Measurements from ENCODE around the gene GPR83.
"Not testable (repeated sequence)": the region's sequence is repeated elsewhere in the genome, so short reads cannot be mapped to it uniquely, and the experiment has no call there.

Gene GPR83

GRCh38 chr11:94400839-94401772 is at the start of gene GPR83:
TSS of gene GPR83 (minus strand) at chr11:94401419. CDS start at chr11:94401247, 172 bp downstream.
- DNase-seq: no peak

- DNase-seq: no peak
Measured at GRCh38 chr11:94450048-94450447, 48.8 kb upstream of the GPR83 start.

- no peak for DNase-seq
Measured at GRCh38 chr11:94449437-94449836, 48.2 kb upstream of the GPR83 start.

- no peak for DNase-seq
Measured at GRCh38 chr11:94449029-94449428, 47.8 kb upstream of the GPR83 start.

GRCh38 chr11:94447149-94447548 is 45.9 kb upstream of the GPR83 start:
- DNase-seq: no peak

GRCh38 chr11:94445641-94446040 is 44.4 kb upstream of the GPR83 start:
- no peak for DNase-seq

GRCh38 chr11:94433049-94433448 is 31.8 kb upstream of the GPR83 start:
- DNase-seq: no peak

GRCh38 chr11:94424662-94425061 is 23.4 kb upstream of the GPR83 start:
- no peak for DNase-seq

- no peak for DNase-seq
Measured at GRCh38 chr11:94424011-94424410, 22.8 kb upstream of the GPR83 start.

- DNase-seq: no peak
Measured at GRCh38 chr11:94423507-94423906, 22.3 kb upstream of the GPR83 start.

- no peak for DNase-seq
Measured at GRCh38 chr11:94418123-94418765, 17.0 kb upstream of the GPR83 start.

GRCh38 chr11:94417386-94417987 is 16.3 kb upstream of the GPR83 start:
- no peak for DNase-seq

- DNase-seq: no peak
Measured at GRCh38 chr11:94405062-94405833, 4.0 kb upstream of the GPR83 start.

GRCh38 chr11:94402355-94402754 is 1.1 kb upstream of the GPR83 start:
- DNase-seq: no peak

- DNase-seq: no peak
Measured at GRCh38 chr11:94401773-94402265, 600 bp upstream of the GPR83 start.

GRCh38 chr11:94400457-94400838 is 771 bp downstream of the GPR83 start:
- no peak for DNase-seq

- no peak for DNase-seq
Measured at GRCh38 chr11:94400050-94400449, 1.2 kb downstream of the GPR83 start.

- no peak for DNase-seq
Measured at GRCh38 chr11:94398101-94398500, 3.1 kb downstream of the GPR83 start.

- no peak for DNase-seq
Measured at GRCh38 chr11:94396282-94396681, 4.9 kb downstream of the GPR83 start.

- DNase-seq: not testable (repeated sequence)
Measured at GRCh38 chr11:94391937-94392336, 9.3 kb downstream of the GPR83 start.

- DNase-seq: no peak
Measured at GRCh38 chr11:94379613-94380012, 21.6 kb downstream of the GPR83 start.

GRCh38 chr11:94376841-94377240 is 24.4 kb downstream of the GPR83 start:
- DNase-seq: no peak

GRCh38 chr11:94370576-94370975 is 30.6 kb downstream of the GPR83 start:
- DNase-seq: not testable (repeated sequence)

All from NCI-H1048 (cell line).